Tibial nerve (tissue), 4 donors: ENCODE measurements around the gene RNF157.

Experiments
- EP300 ChIP-seq, 2 donors: sonication (generic); formaldehyde crosslinking; IDR thresholded peaks; one replicate each; pipeline ENCODE4 v1.6.1; 2017; ENCODE audit warnings: antibody characterized with exemption in 2 of 2, mild to moderate bottlenecking in 1 of 2
- POLR2A ChIP-seq, 2 donors: fragments of 450-650 bp; IDR thresholded peaks; one replicate each; pipeline ENCODE4 v1.6.1; 2017; ENCODE audit warnings: antibody characterized with exemption in 2 of 2, mild to moderate bottlenecking in 2 of 2, moderate library complexity in 2 of 2
- TF ChIP-seq, protein P1 (sequence below), 5 experiments: fragments of 200-600 bp in 3 of 5; fragments of 450-650 bp in 2 of 5; sonication (generic) in 3 of 5; IDR thresholded peaks; one replicate each; pipeline ENCODE4 v1.5.1; 2016 to 2019; ENCODE audit warnings: antibody characterized with exemption in 5 of 5, mild to moderate bottlenecking in 3 of 5, moderate library complexity in 2 of 5

DNA sequence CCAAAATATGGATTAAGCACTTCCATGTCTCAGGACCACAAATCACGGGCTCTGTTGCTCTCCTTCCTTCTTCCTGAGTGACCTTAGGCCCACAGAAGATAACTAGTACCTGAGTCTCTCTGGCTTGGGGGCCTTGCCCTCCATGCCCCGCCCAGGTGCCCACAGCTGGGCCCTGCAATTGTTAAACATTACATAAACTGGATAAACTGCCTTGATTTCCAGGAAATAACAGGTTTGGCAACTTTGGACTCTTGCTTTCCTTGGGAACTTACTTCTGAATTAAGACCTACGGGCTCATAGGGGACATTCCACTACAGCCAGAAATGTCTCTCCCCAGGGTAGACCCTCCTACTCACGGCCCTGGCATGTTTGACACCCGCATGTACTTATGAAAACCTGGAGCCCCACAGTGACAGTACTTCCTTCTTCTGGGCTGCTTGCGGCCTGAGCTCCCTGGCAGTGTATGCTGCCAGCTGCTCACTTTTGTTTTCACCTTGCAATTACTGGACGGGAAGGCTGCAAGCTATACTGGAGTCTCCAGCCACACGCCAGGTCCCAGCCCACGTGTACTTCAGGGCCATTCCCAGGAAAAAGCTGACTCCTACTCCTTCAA lies 22.5 kb upstream of the RNF157 start:
- TF ChIP-seq, protein P1, sequence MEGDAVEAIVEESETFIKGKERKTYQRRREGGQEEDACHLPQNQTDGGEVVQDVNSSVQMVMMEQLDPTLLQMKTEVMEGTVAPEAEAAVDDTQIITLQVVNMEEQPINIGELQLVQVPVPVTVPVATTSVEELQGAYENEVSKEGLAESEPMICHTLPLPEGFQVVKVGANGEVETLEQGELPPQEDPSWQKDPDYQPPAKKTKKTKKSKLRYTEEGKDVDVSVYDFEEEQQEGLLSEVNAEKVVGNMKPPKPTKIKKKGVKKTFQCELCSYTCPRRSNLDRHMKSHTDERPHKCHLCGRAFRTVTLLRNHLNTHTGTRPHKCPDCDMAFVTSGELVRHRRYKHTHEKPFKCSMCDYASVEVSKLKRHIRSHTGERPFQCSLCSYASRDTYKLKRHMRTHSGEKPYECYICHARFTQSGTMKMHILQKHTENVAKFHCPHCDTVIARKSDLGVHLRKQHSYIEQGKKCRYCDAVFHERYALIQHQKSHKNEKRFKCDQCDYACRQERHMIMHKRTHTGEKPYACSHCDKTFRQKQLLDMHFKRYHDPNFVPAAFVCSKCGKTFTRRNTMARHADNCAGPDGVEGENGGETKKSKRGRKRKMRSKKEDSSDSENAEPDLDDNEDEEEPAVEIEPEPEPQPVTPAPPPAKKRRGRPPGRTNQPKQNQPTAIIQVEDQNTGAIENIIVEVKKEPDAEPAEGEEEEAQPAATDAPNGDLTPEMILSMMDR (IDR thresholded peaks at IDR 0.05), result no peak
- TF ChIP-seq EP300 (IDR thresholded peaks at IDR 0.05) (no peak), POLR2A (IDR thresholded peaks at IDR 0.05) (no peak)
